ENCODE data around the gene MPC1.

The MPC1 gene

DNA sequence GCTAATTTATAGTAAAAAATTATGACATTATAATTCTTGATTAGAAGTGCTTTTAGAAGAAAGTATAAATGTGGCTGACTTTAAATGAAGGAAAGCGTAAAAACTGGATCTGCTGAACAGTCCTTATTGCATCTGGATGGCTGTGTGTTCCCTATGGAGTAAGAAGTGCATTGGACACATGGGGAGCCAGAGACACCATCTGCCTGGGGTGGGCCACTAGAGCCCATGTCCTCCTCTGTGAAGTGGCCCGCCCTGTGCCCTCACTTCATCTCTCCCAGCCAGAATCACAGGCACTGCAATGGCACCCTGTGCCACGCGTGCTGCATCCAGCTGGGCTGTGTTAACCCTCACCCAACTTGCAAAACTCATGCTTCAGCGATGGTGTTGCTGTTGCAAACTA, 27.2 kb downstream of the MPC1 start:
- H3K4me3 ChIP-seq (ENCODE audit: low read length) = no peak overlapping the region
- H3K36me3 ChIP-seq (ENCODE audit: control insufficient read depth, low read length) = no peaks in the 10 kb centered on the region; the same call in 1 of the 2 replicates
- no peaks in the 10 kb centered on the region for H4K20me1 ChIP-seq (ENCODE audit: control insufficient read depth, insufficient read depth, low read depth, low read length)
- H3K4me1 ChIP-seq (ENCODE audit: control insufficient read depth, low read length) = peaks cover 43% of the 10 kb centered on the region
- H3K9me2 ChIP-seq (replicated peaks; ENCODE audit: control insufficient read depth, low read length) = no peaks in the 10 kb centered on the region
- no peak overlapping the region for H3K27ac ChIP-seq (ENCODE audit: low read depth, low read length)
- H3K27me3 ChIP-seq (ENCODE audit: control insufficient read depth, low read length) = no peaks in the 10 kb centered on the region
- TF ChIP-seq CTCF (IDR thresholded peaks at IDR 0.05; ENCODE audit: low read depth, low read length, poor library complexity, severe bottlenecking) (no peak), EZH2phosphoT487 (IDR thresholded peaks at IDR 0.05; ENCODE audit: borderline replicate concordance, low read length) (no peak)
- H3K4me2 ChIP-seq (ENCODE audit: low read length) = peak overlapping the region; percentile 42
- H3K79me2 ChIP-seq (ENCODE audit: control insufficient read depth, low read length) = no peaks in the 10 kb centered on the region
- H3K9me3 ChIP-seq (ENCODE audit: control insufficient read depth, insufficient read depth, low read length) = peaks cover 6% of the 10 kb centered on the region; the same call in 1 of the 2 replicates
- peaks cover 2% of the 10 kb centered on the region; the same call in 1 of the 2 replicates for H3F3A ChIP-seq (ENCODE audit: control insufficient read depth, insufficient read depth)

GRCh38 chr6:166354965-166355364, 27.8 kb downstream of the MPC1 start:
- peaks cover 6% of the 10 kb centered on the region; the same call in 1 of the 2 replicates for H3K9me3 ChIP-seq (ENCODE audit: control insufficient read depth, insufficient read depth, low read length)
- H3K4me3 ChIP-seq (ENCODE audit: low read length) = no peak overlapping the region
- no peaks in the 10 kb centered on the region for H4K20me1 ChIP-seq (ENCODE audit: control insufficient read depth, insufficient read depth, low read depth, low read length)
- H3F3A ChIP-seq (ENCODE audit: control insufficient read depth, insufficient read depth) = peaks cover 2% of the 10 kb centered on the region; the same call in 1 of the 2 replicates
- H3K27me3 ChIP-seq (ENCODE audit: control insufficient read depth, low read length) = no peaks in the 10 kb centered on the region
- no peaks in the 10 kb centered on the region; the same call in 1 of the 2 replicates for H3K36me3 ChIP-seq (ENCODE audit: control insufficient read depth, low read length)
- no peak for TF ChIP-seq CTCF (IDR thresholded peaks at IDR 0.05; ENCODE audit: low read depth, low read length, poor library complexity, severe bottlenecking)
- TF ChIP-seq EZH2phosphoT487 (IDR thresholded peaks at IDR 0.05; ENCODE audit: borderline replicate concordance, low read length) = no peak
- no peaks in the 10 kb centered on the region for H3K79me2 ChIP-seq (ENCODE audit: control insufficient read depth, low read length)
- no peaks in the 10 kb centered on the region for H3K9me2 ChIP-seq (replicated peaks; ENCODE audit: control insufficient read depth, low read length)
- H3K4me2 ChIP-seq (ENCODE audit: low read length) = no peak overlapping the region
- H3K27ac ChIP-seq (ENCODE audit: low read depth, low read length) = no peak overlapping the region
- H3K4me1 ChIP-seq (ENCODE audit: control insufficient read depth, low read length) = peaks cover 43% of the 10 kb centered on the region

GRCh38 chr6:166354143-166354542, 28.6 kb downstream of the MPC1 start:
- H3K27ac ChIP-seq (ENCODE audit: low read depth, low read length) = no peak overlapping the region
- no peaks in the 10 kb centered on the region for H4K20me1 ChIP-seq (ENCODE audit: control insufficient read depth, insufficient read depth, low read depth, low read length)
- H3K4me2 ChIP-seq (ENCODE audit: low read length) = no peak overlapping the region
- H3K9me2 ChIP-seq (replicated peaks; ENCODE audit: control insufficient read depth, low read length) = no peaks in the 10 kb centered on the region
- H3K36me3 ChIP-seq (ENCODE audit: control insufficient read depth, low read length) = no peaks in the 10 kb centered on the region; the same call in 1 of the 2 replicates
- no peak overlapping the region for H3K4me3 ChIP-seq (ENCODE audit: low read length)
- H3K4me1 ChIP-seq (ENCODE audit: control insufficient read depth, low read length) = peaks cover 43% of the 10 kb centered on the region
- H3F3A ChIP-seq (ENCODE audit: control insufficient read depth, insufficient read depth) = peaks cover 2% of the 10 kb centered on the region; the same call in 1 of the 2 replicates
- TF ChIP-seq CTCF (IDR thresholded peaks at IDR 0.05; ENCODE audit: low read depth, low read length, poor library complexity, severe bottlenecking) (no peak), EZH2phosphoT487 (IDR thresholded peaks at IDR 0.05; ENCODE audit: borderline replicate concordance, low read length) (no peak)
- no peaks in the 10 kb centered on the region for H3K79me2 ChIP-seq (ENCODE audit: control insufficient read depth, low read length)
- H3K9me3 ChIP-seq (ENCODE audit: control insufficient read depth, insufficient read depth, low read length) = peaks cover 6% of the 10 kb centered on the region; the same call in 1 of the 2 replicates
- H3K27me3 ChIP-seq (ENCODE audit: control insufficient read depth, low read length) = no peaks in the 10 kb centered on the region
